ENCODE data around the gene FOXP1. TPM values are rescaled to one million over a fixed set of nuclear protein-coding genes. Genes with fewer than 3 reads are reported as not detected.

Gene FOXP1
- total and polyA plus RNA-seq, 12 donors = 7.6 to 42.7 (median 24.3) TPM

DNA sequence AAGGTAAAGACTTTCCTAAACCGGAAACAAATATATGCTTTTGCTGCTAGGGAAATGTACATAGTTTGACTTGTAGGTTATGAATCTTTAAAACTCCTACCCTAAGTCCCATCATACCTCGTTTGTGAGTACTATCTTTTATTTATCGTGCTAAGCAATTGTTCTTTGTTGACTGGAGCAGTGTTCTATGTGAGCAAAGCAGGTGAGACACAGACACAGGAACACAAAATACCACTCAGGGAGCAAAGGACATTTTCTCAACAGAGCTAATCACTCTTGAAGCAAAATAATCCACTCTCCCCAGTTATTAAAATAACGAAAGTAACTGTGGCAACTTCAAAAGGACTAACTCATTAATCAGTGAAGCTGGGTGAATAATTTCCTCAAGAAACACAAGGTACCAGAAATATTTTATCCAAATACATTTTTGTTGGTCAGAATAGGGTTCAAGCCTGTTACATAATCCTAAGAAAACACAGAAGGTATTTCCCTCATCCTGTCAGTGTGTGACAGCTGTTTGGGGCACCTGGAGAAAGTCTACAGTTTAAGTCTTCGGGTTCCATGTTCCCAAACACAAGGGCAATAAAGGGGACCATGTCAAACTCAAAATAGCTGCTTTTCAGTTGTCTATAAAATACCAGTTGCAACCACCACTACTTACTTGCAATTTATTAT is 407.7 kb downstream of the FOXP1 start:
- DNase-seq = no peak
- Histone ChIP-seq H3K4me1 (replicated peaks in 1 of 2) (no peaks in the 10 kb centered on the region), H3K36me3 (replicated peaks in 1 of 2) (no peaks in the 10 kb centered on the region), H3K9me3 (replicated peaks in 1 of 3) (no peaks in the 10 kb centered on the region), H3K27ac (no peak overlapping the region), H3K4me3 (no peak overlapping the region), H3K27me3 (no peaks in the 10 kb centered on the region)
- intact Hi-C loops (cut with DNase I) = no loop called here
- WGBS, 4 donors = 89 to 94% (median 93%) methylated on average over 5 of the region's 5 CpGs
- TF ChIP-seq POLR2A (IDR thresholded peaks at IDR 0.05) = no peak
- TF ChIP-seq, protein P1, sequence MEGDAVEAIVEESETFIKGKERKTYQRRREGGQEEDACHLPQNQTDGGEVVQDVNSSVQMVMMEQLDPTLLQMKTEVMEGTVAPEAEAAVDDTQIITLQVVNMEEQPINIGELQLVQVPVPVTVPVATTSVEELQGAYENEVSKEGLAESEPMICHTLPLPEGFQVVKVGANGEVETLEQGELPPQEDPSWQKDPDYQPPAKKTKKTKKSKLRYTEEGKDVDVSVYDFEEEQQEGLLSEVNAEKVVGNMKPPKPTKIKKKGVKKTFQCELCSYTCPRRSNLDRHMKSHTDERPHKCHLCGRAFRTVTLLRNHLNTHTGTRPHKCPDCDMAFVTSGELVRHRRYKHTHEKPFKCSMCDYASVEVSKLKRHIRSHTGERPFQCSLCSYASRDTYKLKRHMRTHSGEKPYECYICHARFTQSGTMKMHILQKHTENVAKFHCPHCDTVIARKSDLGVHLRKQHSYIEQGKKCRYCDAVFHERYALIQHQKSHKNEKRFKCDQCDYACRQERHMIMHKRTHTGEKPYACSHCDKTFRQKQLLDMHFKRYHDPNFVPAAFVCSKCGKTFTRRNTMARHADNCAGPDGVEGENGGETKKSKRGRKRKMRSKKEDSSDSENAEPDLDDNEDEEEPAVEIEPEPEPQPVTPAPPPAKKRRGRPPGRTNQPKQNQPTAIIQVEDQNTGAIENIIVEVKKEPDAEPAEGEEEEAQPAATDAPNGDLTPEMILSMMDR (IDR thresholded peaks at IDR 0.05) = no peak

DNA sequence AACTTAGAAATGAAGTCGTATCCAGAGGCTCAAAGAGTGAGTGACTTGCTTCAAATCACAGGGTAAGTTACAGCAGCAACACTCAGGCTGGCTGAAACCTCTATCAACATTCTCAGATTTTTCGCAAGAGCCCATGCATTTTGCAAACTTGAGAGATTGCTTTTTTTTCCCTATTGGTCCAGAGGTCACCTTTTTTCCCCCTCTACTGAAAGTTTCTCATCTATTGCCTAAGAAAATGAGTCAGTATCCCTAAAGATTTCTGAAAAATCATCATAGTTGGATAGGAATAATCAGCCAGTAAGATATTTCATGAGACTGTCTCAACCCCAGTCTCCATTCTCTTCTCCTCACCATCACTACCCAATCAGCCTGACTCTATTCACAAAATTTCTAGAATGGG is 410.6 kb downstream of the FOXP1 start:
- intact Hi-C loops (cut with DNase I) = no loop called here
- 80 to 98% (median 93%) methylated on average over 2 of the region's 2 CpGs for WGBS, 4 donors
- no peaks in the 10 kb centered on the region for H3K9me3 ChIP-seq (replicated peaks in 1 of 3)
- no peak for DNase-seq
- no peaks in the 10 kb centered on the region for H3K4me1 ChIP-seq (replicated peaks in 1 of 2)
- no peak overlapping the region for H3K4me3 ChIP-seq
- H3K27ac ChIP-seq = no peak overlapping the region
- no peaks in the 10 kb centered on the region for H3K27me3 ChIP-seq
- TF ChIP-seq POLR2A (IDR thresholded peaks at IDR 0.05) = no peak
- TF ChIP-seq, protein P1 (IDR thresholded peaks at IDR 0.05) = no peak
- no peaks in the 10 kb centered on the region for H3K36me3 ChIP-seq (replicated peaks in 1 of 2)

DNA sequence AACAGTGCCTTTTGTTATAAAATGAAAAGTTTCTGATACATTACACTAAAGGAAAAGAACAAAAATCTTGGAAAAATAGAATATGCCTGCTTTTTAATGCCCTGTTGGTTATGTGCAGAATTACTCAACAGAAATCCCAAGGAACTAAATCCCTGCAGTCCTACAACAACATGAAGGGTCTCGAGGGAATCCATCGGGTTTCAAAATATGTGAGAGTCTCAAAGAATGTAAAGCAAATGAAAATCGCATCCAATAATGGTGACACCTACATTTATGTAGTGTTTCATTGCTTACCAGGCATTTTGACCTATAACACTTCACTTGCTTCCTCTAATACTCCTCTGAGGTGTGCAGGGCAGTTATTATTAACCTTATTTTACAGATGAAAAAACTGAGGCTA is 411.3 kb downstream of the FOXP1 start:
- 91 to 94% (median 92%) methylated on average over 3 of the region's 3 CpGs for WGBS, 4 donors
- Histone ChIP-seq H3K27ac (no peak overlapping the region), H3K9me3 (replicated peaks in 1 of 3) (no peaks in the 10 kb centered on the region), H3K4me3 (no peak overlapping the region), H3K27me3 (no peaks in the 10 kb centered on the region), H3K4me1 (replicated peaks in 1 of 2) (no peaks in the 10 kb centered on the region), H3K36me3 (replicated peaks in 1 of 2) (no peaks in the 10 kb centered on the region)
- TF ChIP-seq, protein P1 (IDR thresholded peaks at IDR 0.05) = no peak
- TF ChIP-seq POLR2A (IDR thresholded peaks at IDR 0.05) = no peak
- intact Hi-C loops (cut with DNase I) = no loop called here
- DNase-seq = no peak

DNA sequence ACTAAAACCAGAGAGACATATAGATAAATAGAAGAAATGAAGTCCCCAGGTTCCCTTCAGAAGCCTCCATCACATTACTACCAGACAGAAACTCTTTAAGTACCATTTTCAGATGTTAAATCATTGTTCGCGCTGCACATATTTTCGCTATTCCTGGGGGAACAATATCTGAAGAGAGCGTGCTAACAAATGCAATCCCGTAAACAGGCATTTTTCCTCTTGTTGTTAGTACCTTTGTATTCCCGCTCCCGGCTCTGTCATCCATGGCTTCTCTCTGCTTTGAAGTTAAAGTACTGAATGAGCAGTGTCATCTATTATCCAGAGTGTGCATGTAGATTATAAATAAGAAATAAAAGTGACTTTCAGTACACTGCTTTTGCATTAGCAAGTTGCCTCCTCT is 412.3 kb downstream of the FOXP1 start:
- no peaks in the 10 kb centered on the region for H3K36me3 ChIP-seq (replicated peaks in 1 of 2)
- no peak for DNase-seq
- no peak for TF ChIP-seq POLR2A (IDR thresholded peaks at IDR 0.05)
- whole genome bisulfite sequencing, 4 donors = 94 to 99% (median 97%) methylated on average over 7 of the region's 7 CpGs
- H3K27me3 ChIP-seq = no peaks in the 10 kb centered on the region
- intact Hi-C loops (cut with DNase I) = no loop called here
- H3K27ac ChIP-seq = no peak overlapping the region
- H3K4me1 ChIP-seq (replicated peaks in 1 of 2) = no peaks in the 10 kb centered on the region
- H3K9me3 ChIP-seq (replicated peaks in 1 of 3) = no peaks in the 10 kb centered on the region
- no peak overlapping the region for H3K4me3 ChIP-seq

DNA sequence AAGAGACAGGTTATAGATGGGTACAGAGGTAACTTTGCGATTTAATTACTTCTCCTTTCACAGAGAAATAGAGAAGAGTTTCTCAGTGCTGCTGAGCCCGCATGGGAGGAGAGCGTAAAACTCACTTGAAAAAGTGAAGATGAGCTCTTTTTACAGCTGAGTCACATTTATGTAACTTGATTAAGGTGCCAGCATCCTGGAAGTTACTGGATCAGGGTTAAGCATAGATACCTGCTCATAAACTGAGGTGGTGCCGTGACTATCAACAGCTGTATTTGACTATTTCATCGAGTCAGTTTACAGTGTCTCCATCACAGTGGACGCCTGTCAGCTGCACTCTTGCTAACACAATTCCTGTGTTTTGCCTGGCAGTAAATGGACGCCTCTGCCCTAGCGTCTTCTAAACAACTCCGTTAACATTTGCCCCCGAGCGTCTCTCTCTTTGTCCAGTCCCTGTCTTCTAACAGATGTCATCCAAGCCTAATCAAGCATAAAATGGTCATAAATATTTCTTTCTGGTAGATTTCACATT is 414.6 kb downstream of the FOXP1 start:
- Histone ChIP-seq H3K27ac (no peak overlapping the region), H3K4me3 (no peak overlapping the region), H3K9me3 (replicated peaks in 1 of 3) (no peaks in the 10 kb centered on the region), H3K4me1 (replicated peaks in 1 of 2) (no peaks in the 10 kb centered on the region), H3K36me3 (replicated peaks in 1 of 2) (no peaks in the 10 kb centered on the region), H3K27me3 (no peaks in the 10 kb centered on the region)
- 80 to 86% (median 83%) methylated on average over 11 of the region's 11 CpGs for WGBS, 4 donors
- intact Hi-C loops (cut with DNase I) = no loop called here
- no peak for TF ChIP-seq POLR2A (IDR thresholded peaks at IDR 0.05)
- TF ChIP-seq, protein P1 (IDR thresholded peaks at IDR 0.05) = no peak
- DNase-seq = no peak

All from adrenal gland (tissue), 12 donors.